ENCODE measurements around the gene GSTO2. TPM values are rescaled to one million over a fixed set of nuclear protein-coding genes. Genes with fewer than 3 reads are reported as not detected.
A peak's percentile ranks its signal among the peaks of the same experiment; 100 is the strongest.

The GSTO2 gene
- total RNA-seq, 1 donor from 2014 or later, result not detected

GRCh38 chr10:104324931-104325330, 55.9 kb downstream of the GSTO2 start:
- no peak for DNase-seq (ENCODE audit: low read depth)

- no peak for DNase-seq (ENCODE audit: low read depth)
Observed at GRCh38 chr10:104325436-104326435, 56.8 kb downstream of the GSTO2 start.

- no peak for DNase-seq (ENCODE audit: low read depth)
Observed at GRCh38 chr10:104326991-104327610, 58.1 kb downstream of the GSTO2 start.

- peak; percentile 92 for DNase-seq (ENCODE audit: low read depth)
Observed at GRCh38 chr10:104327745-104328645, 59.0 kb downstream of the GSTO2 start.

- peak; percentile 43 for DNase-seq (ENCODE audit: low read depth)
Observed at GRCh38 chr10:104328646-104328895, 59.6 kb downstream of the GSTO2 start.

GRCh38 chr10:104328896-104329710, 60.1 kb downstream of the GSTO2 start:
- peak; percentile 73 for DNase-seq (ENCODE audit: low read depth)

GRCh38 chr10:104329735-104330134, 60.8 kb downstream of the GSTO2 start:
- peak; percentile 83 for DNase-seq (ENCODE audit: low read depth)

GRCh38 chr10:104330168-104331110, 61.5 kb downstream of the GSTO2 start:
- DNase-seq (ENCODE audit: low read depth), result peak; percentile 50

- no peak for DNase-seq (ENCODE audit: low read depth)
Observed at GRCh38 chr10:104331208-104331838, 62.3 kb downstream of the GSTO2 start.

- peak; percentile 71 for DNase-seq (ENCODE audit: low read depth)
Observed at GRCh38 chr10:104332243-104333031, 63.5 kb downstream of the GSTO2 start.

- DNase-seq (ENCODE audit: low read depth), result no peak
Observed at GRCh38 chr10:104333032-104333727, 64.2 kb downstream of the GSTO2 start.

- DNase-seq (ENCODE audit: low read depth), result no peak
Observed at GRCh38 chr10:104333728-104334373, 64.9 kb downstream of the GSTO2 start.

GRCh38 chr10:104334561-104334960, 65.6 kb downstream of the GSTO2 start:
- DNase-seq (ENCODE audit: low read depth), result no peak

- no peak for DNase-seq (ENCODE audit: low read depth)
Observed at GRCh38 chr10:104334965-104335650, 66.1 kb downstream of the GSTO2 start.

GRCh38 chr10:104336821-104337467, 68.0 kb downstream of the GSTO2 start:
- DNase-seq (ENCODE audit: low read depth), result peak; percentile 44

- DNase-seq (ENCODE audit: low read depth), result peak; percentile 35
Observed at GRCh38 chr10:104337521-104337984, 68.6 kb downstream of the GSTO2 start.

Measured in myocyte (in vitro differentiated cells).